PC-9 (cell line): Measurements from ENCODE around the gene CDK6. TPM values are rescaled to one million over a fixed set of nuclear protein-coding genes. Genes with fewer than 3 reads are reported as not detected.

Experiments used
- BruUV-seq: library from RNA; stranded (reverse); fragments of 400-500 nt; replicated peaks from 2 replicates; lab custom pipeline; 2021; lab: Mats Ljungman, UMichigan
- CTCF ChIA-PET: fragments of 300-600 bp; sonication (Branson Sonifier 250); formaldehyde crosslinking; loops from one replicate; lab custom pipeline; 2022; ENCODE audit warnings: antibody characterized with exemption; lab: Charles Lee
- POLR2A ChIA-PET: fragments of 300-600 bp; sonication (Branson Sonifier 250); formaldehyde crosslinking; loops from one replicate; lab custom pipeline; 2022; ENCODE audit warnings: antibody characterized with exemption; ENCODE audit not compliant: unreplicated experiment; lab: Charles Lee
- DNase-seq, 2 experiments: peaks; one replicate each; pipeline versions ENCODE4 v3.0.0 to v3.0.0-alpha.2; 2015 to 2022; ENCODE audit warnings: mixed read lengths in 1 of 2
- H2AFZ ChIP-seq: fragments of 200-600 bp; sonication (generic); 2 replicates; pipeline ENCODE4 v1.8.1; 2017; ENCODE audit warnings: antibody characterized with exemption
- H3F3A ChIP-seq: fragments of 200-600 bp; sonication (generic); 2 replicates; pipeline ENCODE4 v1.8.1; 2017; ENCODE audit warnings: antibody characterized with exemption, mild to moderate bottlenecking, low read depth; ENCODE audit not compliant: insufficient read depth
- H3K27ac ChIP-seq: fragments of 200-600 bp; sonication (generic); 2 replicates; pipeline ENCODE4 v1.6.1; 2016; ENCODE audit warnings: mixed run types
- H3K27me3 ChIP-seq: fragments of 200-600 bp; sonication (generic); 2 replicates; pipeline ENCODE4 v1.6.1; 2016; ENCODE audit warnings: low read depth, mixed run types; ENCODE audit not compliant: insufficient read depth
- H3K36me3 ChIP-seq: fragments of 200-600 bp; sonication (generic); 2 replicates; pipeline ENCODE4 v1.6.1; 2016; ENCODE audit warnings: low read depth, mixed run types
- H3K4me1 ChIP-seq: fragments of 200-600 bp; sonication (generic); replicated peaks from 2 replicates; pipeline ENCODE4 v1.6.1; 2016; ENCODE audit warnings: mixed run types; ENCODE audit not compliant: insufficient read depth
- H3K4me2 ChIP-seq: fragments of 200-600 bp; sonication (generic); 2 replicates; pipeline ENCODE4 v1.6.1; 2017; ENCODE audit warnings: mixed run types
- H3K4me3 ChIP-seq: fragments of 200-600 bp; sonication (generic); 2 replicates; pipeline ENCODE4 v1.6.1; 2016; ENCODE audit warnings: mixed run types
- H3K79me2 ChIP-seq: fragments of 200-600 bp; sonication (generic); 2 replicates; pipeline ENCODE4 v1.6.1; 2017; ENCODE audit warnings: low read depth, mixed run types
- H3K9me2 ChIP-seq: fragments of 200-600 bp; sonication (generic); 2 replicates; pipeline ENCODE4 v1.8.1; 2017; ENCODE audit warnings: mild to moderate bottlenecking; ENCODE audit not compliant: insufficient read depth
- H3K9me3 ChIP-seq: fragments of 200-600 bp; sonication (generic); 2 replicates; pipeline ENCODE4 v1.8.1; 2016; ENCODE audit warnings: low read depth; ENCODE audit not compliant: insufficient read depth
- H4K20me1 ChIP-seq: fragments of 200-600 bp; sonication (generic); 2 replicates; pipeline ENCODE4 v1.8.1; 2017; ENCODE audit not compliant: insufficient read depth
- EZH2 ChIP-seq: fragments of 200-600 bp; sonication (generic); IDR thresholded peaks from 2 replicates; pipeline ENCODE4 v1.8.0; 2017; ENCODE audit warnings: antibody characterized with exemption, low read depth
- intact Hi-C: fragments of 100-400 bp; cut with micrococcal nuclease; formaldehyde crosslinking; loops from one replicate; pipeline ENCODE4 v1.10.0; 2022; ENCODE audit not compliant: unreplicated experiment
- total RNA-seq: library from RNA; stranded (reverse); gene quantifications from 2 replicates; pipeline ENCODE4 v1.2.3, GENCODE V29; 2021
- TF ChIP-seq, protein P1 (sequence below): fragments of 200-600 bp; sonication (generic); conservative IDR thresholded peaks from 2 replicates; pipeline ENCODE4 v1.6.1; 2017; ENCODE audit warnings: mixed run types, antibody characterized with exemption, mild to moderate bottlenecking, moderate library complexity

Gene CDK6
- total RNA-seq, 1 experiment from 2014 or later, result 49.5 TPM

DNA sequence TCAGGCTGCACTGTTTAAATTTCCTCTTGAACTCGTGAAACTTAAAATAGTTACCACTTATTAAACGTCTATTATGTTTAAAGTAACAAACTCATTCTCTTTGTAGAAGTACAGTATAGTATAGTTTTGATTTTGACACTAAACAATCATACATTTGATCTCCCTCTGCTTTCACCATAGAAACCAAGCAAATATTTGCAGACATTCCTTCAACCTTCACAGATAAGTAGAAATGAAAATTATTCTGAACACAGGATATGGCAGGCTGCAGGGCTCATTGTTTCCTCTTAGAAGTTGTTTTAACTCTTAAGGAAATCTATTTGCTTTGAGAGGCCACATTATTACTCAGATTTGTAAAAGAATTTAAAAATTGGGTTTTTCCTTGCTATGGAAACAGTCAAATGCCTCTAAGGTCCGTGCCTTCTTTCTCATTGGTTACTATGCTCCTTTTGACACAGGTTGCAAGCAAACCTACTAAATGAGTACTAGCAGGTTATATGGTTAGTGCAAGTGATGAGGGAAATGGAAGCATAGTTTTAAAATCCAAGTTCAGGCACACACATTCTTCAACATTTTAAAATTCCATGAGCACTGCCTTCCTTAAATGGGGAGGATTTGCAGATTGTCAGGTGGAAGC lies 153.4 kb downstream of the CDK6 start:
- CTCF ChIA-PET, result no interaction called here
- no peak overlapping the region for H3K4me2 ChIP-seq

DNA sequence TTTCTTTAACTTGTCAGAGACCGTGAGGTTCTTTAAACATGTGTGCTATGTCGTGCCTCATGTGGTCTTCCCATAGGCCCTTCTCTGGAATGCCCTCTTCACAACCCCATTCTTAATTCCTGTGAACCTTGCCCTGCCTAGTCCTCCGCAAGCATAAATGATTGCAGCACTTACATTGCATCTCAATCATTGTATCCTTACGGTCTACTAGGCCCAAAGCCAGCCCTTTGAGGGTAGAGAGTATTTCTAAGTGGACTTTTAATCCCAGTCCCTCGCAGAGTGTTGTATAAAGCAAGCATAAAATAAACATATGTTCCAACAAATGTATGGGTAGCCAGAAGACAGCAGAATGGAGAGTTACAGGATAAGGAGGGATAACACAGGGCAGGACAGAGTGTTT lies 154.0 kb downstream of the CDK6 start:
- no peak for DNase-seq
- Histone ChIP-seq H3K79me2 (0 out of 2 replicates have a peak, but pooled peaks cover 4% of the 10 kb centered on the region), H3K9me2 (no peaks in the 10 kb centered on the region), H3K27ac (no peak overlapping the region), H3K4me1 (no peaks in the 10 kb centered on the region), H3K9me3 (no peaks in the 10 kb centered on the region), H3K27me3 (no peaks in the 10 kb centered on the region), H3K4me3 (no peak overlapping the region), H3F3A (no peaks in the 10 kb centered on the region), H4K20me1 (no peaks in the 10 kb centered on the region), H3K36me3 (0 out of 2 replicates have a peak, but pooled peaks cover 2% of the 10 kb centered on the region), H2AFZ (no peak overlapping the region), H3K4me2 (no peak overlapping the region)
- intact Hi-C loops, result no loop called here
- no TSS peak for BruUV-seq
- TF ChIP-seq EZH2, result no peak
- TF ChIP-seq, protein P1, sequence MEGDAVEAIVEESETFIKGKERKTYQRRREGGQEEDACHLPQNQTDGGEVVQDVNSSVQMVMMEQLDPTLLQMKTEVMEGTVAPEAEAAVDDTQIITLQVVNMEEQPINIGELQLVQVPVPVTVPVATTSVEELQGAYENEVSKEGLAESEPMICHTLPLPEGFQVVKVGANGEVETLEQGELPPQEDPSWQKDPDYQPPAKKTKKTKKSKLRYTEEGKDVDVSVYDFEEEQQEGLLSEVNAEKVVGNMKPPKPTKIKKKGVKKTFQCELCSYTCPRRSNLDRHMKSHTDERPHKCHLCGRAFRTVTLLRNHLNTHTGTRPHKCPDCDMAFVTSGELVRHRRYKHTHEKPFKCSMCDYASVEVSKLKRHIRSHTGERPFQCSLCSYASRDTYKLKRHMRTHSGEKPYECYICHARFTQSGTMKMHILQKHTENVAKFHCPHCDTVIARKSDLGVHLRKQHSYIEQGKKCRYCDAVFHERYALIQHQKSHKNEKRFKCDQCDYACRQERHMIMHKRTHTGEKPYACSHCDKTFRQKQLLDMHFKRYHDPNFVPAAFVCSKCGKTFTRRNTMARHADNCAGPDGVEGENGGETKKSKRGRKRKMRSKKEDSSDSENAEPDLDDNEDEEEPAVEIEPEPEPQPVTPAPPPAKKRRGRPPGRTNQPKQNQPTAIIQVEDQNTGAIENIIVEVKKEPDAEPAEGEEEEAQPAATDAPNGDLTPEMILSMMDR, result no peak
- CTCF ChIA-PET, result no interaction called here
- POLR2A ChIA-PET, result no interaction called here

More for the DNA sequence above, 153.4 kb downstream of the CDK6 start:
- no TSS peak for BruUV-seq
- H4K20me1 ChIP-seq, result no peaks in the 10 kb centered on the region
- H3K27me3 ChIP-seq, result no peaks in the 10 kb centered on the region
- 0 out of 2 replicates have a peak, but pooled peaks cover 4% of the 10 kb centered on the region for H3K79me2 ChIP-seq
- H3F3A ChIP-seq, result no peaks in the 10 kb centered on the region
- POLR2A ChIA-PET, result no interaction called here
- peak in 1 of 2 experiments; percentile 38 for DNase-seq
- no peaks in the 10 kb centered on the region for H3K9me3 ChIP-seq
- no peak overlapping the region for H2AFZ ChIP-seq
- H3K9me2 ChIP-seq, result no peaks in the 10 kb centered on the region
- no peak overlapping the region for H3K4me3 ChIP-seq
- TF ChIP-seq, protein P1, result no peak
- no peak for TF ChIP-seq EZH2
- H3K36me3 ChIP-seq, result 0 out of 2 replicates have a peak, but pooled peaks cover 2% of the 10 kb centered on the region
- no peak overlapping the region for H3K27ac ChIP-seq
- intact Hi-C loops, result no loop called here
- H3K4me1 ChIP-seq, result no peaks in the 10 kb centered on the region

DNA sequence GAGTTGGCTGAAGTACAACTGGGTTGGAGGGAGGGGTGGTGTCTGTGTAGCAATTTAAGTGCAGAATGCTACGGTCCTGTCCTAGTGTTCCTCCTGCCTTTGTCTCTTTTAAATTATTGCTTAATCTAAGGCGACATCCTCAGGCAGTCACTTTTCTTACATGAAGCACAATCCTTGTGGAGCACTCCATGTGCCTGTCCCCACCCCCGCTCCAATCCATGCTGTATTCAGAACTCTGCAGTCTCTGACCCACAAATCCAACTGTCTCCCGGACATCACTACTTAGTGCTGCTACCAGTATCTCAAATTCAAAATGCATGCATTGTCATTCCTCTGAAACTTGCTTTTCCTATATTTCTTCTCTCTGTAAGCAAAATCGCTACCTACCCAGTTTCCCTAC lies 154.7 kb downstream of the CDK6 start:
- POLR2A ChIA-PET, result no interaction called here
- Histone ChIP-seq H3K27me3 (no peaks in the 10 kb centered on the region), H2AFZ (no peak overlapping the region), H3K79me2 (0 out of 2 replicates have a peak, but pooled peaks cover 4% of the 10 kb centered on the region), H3K4me3 (no peak overlapping the region), H4K20me1 (no peaks in the 10 kb centered on the region), H3F3A (no peaks in the 10 kb centered on the region), H3K4me1 (no peaks in the 10 kb centered on the region), H3K4me2 (no peak overlapping the region), H3K9me2 (no peaks in the 10 kb centered on the region), H3K36me3 (0 out of 2 replicates have a peak, but pooled peaks cover 2% of the 10 kb centered on the region), H3K9me3 (no peaks in the 10 kb centered on the region), H3K27ac (no peak overlapping the region)
- TF ChIP-seq, protein P1, result no peak
- TF ChIP-seq EZH2, result no peak
- no peak for DNase-seq
- CTCF ChIA-PET, result no interaction called here
- no TSS peak for BruUV-seq
- intact Hi-C loops, result no loop called here
